HUES6 (cell line): Measurements from ENCODE around the gene SPSB3.
A peak's percentile ranks its signal among the peaks of the same experiment; 100 is the strongest.

Experiments
- H3K27ac ChIP-seq: 2 replicates; pipeline ENCODE4 v1.7.0; 2013; ENCODE audit warnings: low read depth, mild to moderate bottlenecking, low read length, inconsistent platforms
- H3K27me3 ChIP-seq: 2 replicates; pipeline ENCODE4 v1.6.1; 2013; ENCODE audit warnings: low read length; ENCODE audit not compliant: control insufficient read depth, insufficient read depth
- H3K36me3 ChIP-seq: 2 replicates; pipeline ENCODE4 v1.6.1; 2013; ENCODE audit warnings: low read length; ENCODE audit not compliant: control insufficient read depth, insufficient read depth
- H3K4me1 ChIP-seq: 2 replicates; pipeline ENCODE4 v1.6.1; 2013; ENCODE audit warnings: low read length; ENCODE audit not compliant: control insufficient read depth, insufficient read depth
- H3K4me3 ChIP-seq: 2 replicates; pipeline ENCODE4 v1.5.1; 2013; ENCODE audit warnings: low read depth, low read length
- H3K9ac ChIP-seq: one replicate; pipeline ENCODE4 v1.6.1; 2013; ENCODE audit warnings: mild to moderate bottlenecking, low read length
- H3K9me3 ChIP-seq: 2 replicates; pipeline ENCODE4 v1.6.1; 2013; ENCODE audit warnings: low read depth, low read length; ENCODE audit not compliant: control insufficient read depth, insufficient read depth

SPSB3 gene

GRCh38 chr16:1778200-1779179 is 3.9 kb downstream of the SPSB3 start:
- no peak overlapping the region for H3K4me3 ChIP-seq

GRCh38 chr16:1777375-1778199 is 4.8 kb downstream of the SPSB3 start:
- H3K4me3 ChIP-seq = no peak overlapping the region
- H3K36me3 ChIP-seq = peaks cover 42% of the 10 kb centered on the region
- no peak overlapping the region for H3K9ac ChIP-seq
- no peak overlapping the region for H3K27ac ChIP-seq
- H3K4me1 ChIP-seq = peaks cover 12% of the 10 kb centered on the region
- H3K27me3 ChIP-seq = no peaks in the 10 kb centered on the region
- H3K9me3 ChIP-seq = no peaks in the 10 kb centered on the region

More at GRCh38 chr16:1778200-1779179, 3.9 kb downstream of the SPSB3 start:
- no peaks in the 10 kb centered on the region for H3K9me3 ChIP-seq
- H3K27ac ChIP-seq = no peak overlapping the region
- peaks cover 12% of the 10 kb centered on the region for H3K4me1 ChIP-seq
- H3K9ac ChIP-seq = no peak overlapping the region
- H3K27me3 ChIP-seq = no peaks in the 10 kb centered on the region
- H3K36me3 ChIP-seq = peaks cover 42% of the 10 kb centered on the region

GRCh38 chr16:1776991-1777374 is 5.4 kb downstream of the SPSB3 start:
- Histone ChIP-seq H3K9me3 (no peaks in the 10 kb centered on the region), H3K27me3 (no peaks in the 10 kb centered on the region), H3K9ac (no peak overlapping the region), H3K27ac (no peak overlapping the region), H3K4me3 (no peak overlapping the region), H3K36me3 (peaks cover 44% of the 10 kb centered on the region), H3K4me1 (peaks cover 12% of the 10 kb centered on the region)

GRCh38 chr16:1776672-1776955 is 5.8 kb downstream of the SPSB3 start:
- peaks cover 12% of the 10 kb centered on the region for H3K4me1 ChIP-seq
- no peak overlapping the region for H3K4me3 ChIP-seq
- no peak overlapping the region for H3K9ac ChIP-seq
- H3K27me3 ChIP-seq = no peaks in the 10 kb centered on the region
- H3K27ac ChIP-seq = no peak overlapping the region
- H3K9me3 ChIP-seq = no peaks in the 10 kb centered on the region
- peaks cover 46% of the 10 kb centered on the region for H3K36me3 ChIP-seq

GRCh38 chr16:1775846-1776671 is 6.3 kb downstream of the SPSB3 start:
- H3K36me3 ChIP-seq = peaks cover 45% of the 10 kb centered on the region

GRCh38 chr16:1775006-1775845 is 7.1 kb downstream of the SPSB3 start:
- H3K36me3 ChIP-seq = peaks cover 41% of the 10 kb centered on the region
- H3K9me3 ChIP-seq = no peaks in the 10 kb centered on the region
- no peak overlapping the region for H3K4me3 ChIP-seq
- H3K4me1 ChIP-seq = peaks cover 12% of the 10 kb centered on the region
- no peak overlapping the region for H3K27ac ChIP-seq
- no peaks in the 10 kb centered on the region for H3K27me3 ChIP-seq
- H3K9ac ChIP-seq = no peak overlapping the region

More at GRCh38 chr16:1775846-1776671, 6.3 kb downstream of the SPSB3 start:
- Histone ChIP-seq H3K9ac (no peak overlapping the region), H3K4me3 (no peak overlapping the region), H3K27me3 (no peaks in the 10 kb centered on the region), H3K27ac (no peak overlapping the region), H3K4me1 (peaks cover 8% of the 10 kb centered on the region), H3K9me3 (no peaks in the 10 kb centered on the region)

GRCh38 chr16:1774448-1774780 is 8.0 kb downstream of the SPSB3 start:
- Histone ChIP-seq H3K9ac (peak overlapping the region; percentile 98), H3K27me3 (no peaks in the 10 kb centered on the region), H3K9me3 (no peaks in the 10 kb centered on the region), H3K4me3 (peak overlapping the region; percentile 99), H3K36me3 (peaks cover 45% of the 10 kb centered on the region), H3K27ac (no peak overlapping the region), H3K4me1 (peaks cover 15% of the 10 kb centered on the region)

GRCh38 chr16:1773703-1774447 is 8.5 kb downstream of the SPSB3 start:
- H3K9ac ChIP-seq = peak overlapping the region; percentile 98
- H3K4me1 ChIP-seq = peaks cover 15% of the 10 kb centered on the region
- no peaks in the 10 kb centered on the region for H3K9me3 ChIP-seq
- H3K27me3 ChIP-seq = no peaks in the 10 kb centered on the region
- peaks cover 45% of the 10 kb centered on the region for H3K36me3 ChIP-seq
- peak overlapping the region; percentile 94; the same call in 1 of the 2 replicates for H3K27ac ChIP-seq
- H3K4me3 ChIP-seq = peak overlapping the region; percentile 99

- Histone ChIP-seq H3K4me1 (peaks cover 15% of the 10 kb centered on the region), H3K27ac (peak within 1 kb of the TSS; percentile 94), H3K4me3 (peak within 1 kb of the TSS; percentile 99), H3K9me3 (no peaks in the 10 kb centered on the region), H3K36me3 (peaks cover 46% of the 10 kb centered on the region), H3K9ac (peak within 1 kb of the TSS; percentile 98), H3K27me3 (no peaks in the 10 kb centered on the region)
Observed at GRCh38 chr16:1772908-1773702, 9.3 kb downstream of the SPSB3 start, which contains the start of gene MRPS34. Gene MRPS34 (minus strand): TSS chr16:1773134. CDS start chr16:1773119, 15 bp downstream.
